Activated CD8-positive, alpha-beta memory T cell treated with anti-CD3 and anti-CD28 coated beads for 1 hour (primary cell): Measurements from ENCODE around the gene CACNA2D1.

Experiments
- DNase-seq, 2 donors: peaks; one replicate each; pipeline ENCODE4 v3.0.0-alpha.2; 2020; ENCODE audit warnings: low read depth in 1 of 2; ENCODE audit errors: extremely low read depth in 1 of 2

The CACNA2D1 gene

GRCh38 chr7:82443547-82444219, at the start of gene CACNA2D1:
CACNA2D1 (minus strand) TSS chr7:82443777.
- DNase-seq = no peak

- no peak for DNase-seq
Measured at GRCh38 chr7:82481499-82482097, 38.0 kb upstream of the CACNA2D1 start.

- no peak for DNase-seq
Measured at GRCh38 chr7:82477733-82478515, 34.3 kb upstream of the CACNA2D1 start.

GRCh38 chr7:82472966-82473365, 29.4 kb upstream of the CACNA2D1 start:
- DNase-seq = no peak

- no peak for DNase-seq
Measured at GRCh38 chr7:82471351-82472020, 27.9 kb upstream of the CACNA2D1 start.

GRCh38 chr7:82469207-82469606, 25.6 kb upstream of the CACNA2D1 start:
- no peak for DNase-seq

- no peak for DNase-seq
Measured at GRCh38 chr7:82468435-82468834, 24.9 kb upstream of the CACNA2D1 start.

- DNase-seq = no peak
Measured at GRCh38 chr7:82467020-82467419, 23.4 kb upstream of the CACNA2D1 start.

- DNase-seq = no peak
Measured at GRCh38 chr7:82464372-82464771, 20.8 kb upstream of the CACNA2D1 start.

GRCh38 chr7:82455295-82455694, 11.7 kb upstream of the CACNA2D1 start:
- no peak for DNase-seq

GRCh38 chr7:82450759-82451158, 7.2 kb upstream of the CACNA2D1 start:
- no peak for DNase-seq

- DNase-seq = no peak
Measured at GRCh38 chr7:82449910-82450309, 6.3 kb upstream of the CACNA2D1 start.

- no peak for DNase-seq
Measured at GRCh38 chr7:82446897-82447296, 3.3 kb upstream of the CACNA2D1 start.

GRCh38 chr7:82445271-82445670, 1.7 kb upstream of the CACNA2D1 start:
- no peak for DNase-seq

GRCh38 chr7:82444220-82444909, 788 bp upstream of the CACNA2D1 start:
- DNase-seq = no peak

GRCh38 chr7:82443036-82443546, 486 bp downstream of the CACNA2D1 start:
- no peak for DNase-seq

- no peak for DNase-seq
Measured at GRCh38 chr7:82442492-82443035, 1.0 kb downstream of the CACNA2D1 start.

GRCh38 chr7:82441669-82442478, 1.7 kb downstream of the CACNA2D1 start:
- no peak for DNase-seq

- no peak for DNase-seq
Measured at GRCh38 chr7:82438521-82438920, 5.1 kb downstream of the CACNA2D1 start.
